Left lung (tissue), 10 donors: Measurements from ENCODE around the gene ASTN2. TPM values are rescaled to one million over a fixed set of nuclear protein-coding genes. Genes with fewer than 3 reads are reported as not detected.

ENCODE experiments used
- ATAC-seq: fragments of 200-7000 bp; cut with Tn5 transposase; one replicate; pipeline ENCODE4 v1.9.1; 2020; ENCODE audit warnings: moderate library complexity
- DNase-seq, 4 donors: peaks; one replicate each; pipeline ENCODE4 v3.0.0-alpha.2; 2013 to 2020
- H3K27ac ChIP-seq, 2 donors: fragments of 200-600 bp; sonication (generic) in 1 of 2; one replicate each; pipeline versions ENCODE4 v1.5.0 to v1.8.0; 2020 to 2021
- H3K27me3 ChIP-seq, 2 donors: fragments of 200-600 bp; sonication (generic) in 1 of 2; one replicate each; pipeline versions ENCODE4 v1.5.0 to v1.8.0; 2020 to 2021
- H3K36me3 ChIP-seq, 2 donors: fragments of 200-600 bp; sonication (generic) in 1 of 2; one replicate each; pipeline versions ENCODE4 v1.5.0 to v1.8.0; 2020 to 2021
- H3K4me1 ChIP-seq, 2 donors: fragments of 200-600 bp; one replicate each; pipeline ENCODE4 v1.8.0; 2021
- H3K4me3 ChIP-seq, 2 donors: fragments of 200-600 bp; sonication (generic) in 1 of 2; one replicate each; pipeline versions ENCODE4 v1.5.0 to v1.8.0; 2020 to 2021; ENCODE audit warnings: mild to moderate bottlenecking in 1 of 2
- H3K9me3 ChIP-seq, 2 donors: fragments of 200-600 bp; sonication (generic) in 1 of 2; one replicate each; pipeline versions ENCODE4 v1.5.0 to v1.8.0; 2020 to 2021
- intact Hi-C, 2 donors: fragments of 100-400 bp; cut with DNase I; formaldehyde crosslinking; loops; one replicate each; pipeline versions ENCODE4 v1.11.2 to v1.14.2; 2022
- polyA plus RNA-seq, 6 donors: library from polyadenylated mRNA; unstranded; fragments of 120-200 nt; gene quantifications; one replicate each; pipeline ENCODE4 v1.2.1, GENCODE V29; 2013; ENCODE audit not compliant: insufficient read length in 6 of 6
- total RNA-seq, 2 donors: library from RNA; stranded (reverse); fragmentation: NEBNext Ultra II Directional; extraction: Animal tissue kit (Norgen Biotek cat#: 25700); gene quantifications; one replicate each; pipeline ENCODE4 v1.2.1, GENCODE V29; 2021
- TF ChIP-seq, protein P1 (sequence below), 2 donors: fragments of 200-600 bp; sonication (generic) in 1 of 2; IDR thresholded peaks; one replicate each; pipeline versions ENCODE4 v1.5.0 to v1.8.0; 2021; ENCODE audit warnings: antibody characterized with exemption in 2 of 2
- donor health status: DM: no; HTN: yes; CAD: no.
- donor health status: DM: no; HTN: no; CAD: no.

Gene ASTN2
- total and polyA plus RNA-seq, 8 donors: 3.1 to 5.5 (median 4.5) TPM

DNA sequence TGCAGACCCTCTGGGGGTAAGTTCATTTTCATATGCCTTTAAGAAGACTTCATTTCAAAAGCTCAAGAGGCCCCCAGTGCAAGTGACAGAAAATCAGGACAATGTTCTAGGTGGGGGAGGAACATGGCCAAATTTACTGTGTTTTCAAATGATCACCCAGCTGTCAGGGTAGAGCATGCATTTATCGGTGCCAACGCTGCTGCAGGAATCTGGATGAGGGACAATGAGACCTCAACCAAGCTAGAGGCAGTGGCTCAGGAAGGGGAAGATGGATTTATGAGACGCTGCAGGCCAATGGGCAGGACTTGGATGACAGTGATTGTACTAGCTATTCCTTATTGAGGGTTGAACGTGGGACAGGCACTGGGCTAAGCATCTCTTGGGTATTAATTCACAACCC lies 278.4 kb downstream of the ASTN2 start:
- no peak for DNase-seq
- Histone ChIP-seq H3K9me3 (peaks cover 0 to 2% of the 10 kb centered on the region in 2 donors), H3K36me3 (no peaks in the 10 kb centered on the region), H3K27me3 (peaks cover 0 to 6% of the 10 kb centered on the region in 2 donors), H3K4me3 (no peak overlapping the region), H3K4me1 (no peaks in the 10 kb centered on the region), H3K27ac (no peak overlapping the region)
- ATAC-seq: no peak
- TF ChIP-seq, protein P1, sequence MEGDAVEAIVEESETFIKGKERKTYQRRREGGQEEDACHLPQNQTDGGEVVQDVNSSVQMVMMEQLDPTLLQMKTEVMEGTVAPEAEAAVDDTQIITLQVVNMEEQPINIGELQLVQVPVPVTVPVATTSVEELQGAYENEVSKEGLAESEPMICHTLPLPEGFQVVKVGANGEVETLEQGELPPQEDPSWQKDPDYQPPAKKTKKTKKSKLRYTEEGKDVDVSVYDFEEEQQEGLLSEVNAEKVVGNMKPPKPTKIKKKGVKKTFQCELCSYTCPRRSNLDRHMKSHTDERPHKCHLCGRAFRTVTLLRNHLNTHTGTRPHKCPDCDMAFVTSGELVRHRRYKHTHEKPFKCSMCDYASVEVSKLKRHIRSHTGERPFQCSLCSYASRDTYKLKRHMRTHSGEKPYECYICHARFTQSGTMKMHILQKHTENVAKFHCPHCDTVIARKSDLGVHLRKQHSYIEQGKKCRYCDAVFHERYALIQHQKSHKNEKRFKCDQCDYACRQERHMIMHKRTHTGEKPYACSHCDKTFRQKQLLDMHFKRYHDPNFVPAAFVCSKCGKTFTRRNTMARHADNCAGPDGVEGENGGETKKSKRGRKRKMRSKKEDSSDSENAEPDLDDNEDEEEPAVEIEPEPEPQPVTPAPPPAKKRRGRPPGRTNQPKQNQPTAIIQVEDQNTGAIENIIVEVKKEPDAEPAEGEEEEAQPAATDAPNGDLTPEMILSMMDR (IDR thresholded peaks at IDR 0.05): no peak
- intact Hi-C loops: no loop called here

DNA sequence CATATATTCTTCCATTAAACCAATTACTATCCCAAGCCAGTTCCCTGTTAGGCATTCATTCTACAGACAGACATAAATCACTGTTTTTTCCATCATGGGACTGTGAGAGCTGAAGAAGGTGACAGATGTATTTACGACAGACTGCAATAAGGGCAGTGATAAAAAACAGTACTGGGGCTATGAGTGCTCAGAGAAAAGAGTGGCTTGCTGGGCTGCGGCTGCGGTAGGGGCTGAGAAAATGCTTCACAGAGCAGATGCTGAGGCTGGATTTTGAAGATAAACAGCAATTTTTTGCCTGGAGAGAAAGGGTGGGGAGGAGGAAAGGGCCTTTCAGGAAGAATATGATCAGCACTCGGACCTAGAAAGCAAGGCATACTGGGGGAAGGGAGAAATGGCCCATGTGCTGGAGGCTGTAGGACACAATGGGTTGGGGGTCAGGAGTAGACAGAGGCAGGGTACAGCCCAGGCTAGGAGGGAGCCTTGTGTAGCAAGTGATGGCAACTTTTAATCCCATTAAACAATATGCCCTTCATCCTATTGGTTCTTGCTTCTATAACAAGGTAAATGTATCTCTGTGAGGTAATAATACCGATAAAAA lies 279.3 kb downstream of the ASTN2 start:
- no peak overlapping the region for H3K4me3 ChIP-seq
- intact Hi-C loops: no loop called here
- H3K27me3 ChIP-seq: peaks cover 0 to 6% of the 10 kb centered on the region in 2 donors
- TF ChIP-seq, protein P1 (IDR thresholded peaks at IDR 0.05): no peak
- peaks cover 0 to 2% of the 10 kb centered on the region in 2 donors for H3K9me3 ChIP-seq
- no peaks in the 10 kb centered on the region for H3K4me1 ChIP-seq
- H3K36me3 ChIP-seq: no peaks in the 10 kb centered on the region
- DNase-seq: no peak
- H3K27ac ChIP-seq: no peak overlapping the region
- no peak for ATAC-seq

DNA sequence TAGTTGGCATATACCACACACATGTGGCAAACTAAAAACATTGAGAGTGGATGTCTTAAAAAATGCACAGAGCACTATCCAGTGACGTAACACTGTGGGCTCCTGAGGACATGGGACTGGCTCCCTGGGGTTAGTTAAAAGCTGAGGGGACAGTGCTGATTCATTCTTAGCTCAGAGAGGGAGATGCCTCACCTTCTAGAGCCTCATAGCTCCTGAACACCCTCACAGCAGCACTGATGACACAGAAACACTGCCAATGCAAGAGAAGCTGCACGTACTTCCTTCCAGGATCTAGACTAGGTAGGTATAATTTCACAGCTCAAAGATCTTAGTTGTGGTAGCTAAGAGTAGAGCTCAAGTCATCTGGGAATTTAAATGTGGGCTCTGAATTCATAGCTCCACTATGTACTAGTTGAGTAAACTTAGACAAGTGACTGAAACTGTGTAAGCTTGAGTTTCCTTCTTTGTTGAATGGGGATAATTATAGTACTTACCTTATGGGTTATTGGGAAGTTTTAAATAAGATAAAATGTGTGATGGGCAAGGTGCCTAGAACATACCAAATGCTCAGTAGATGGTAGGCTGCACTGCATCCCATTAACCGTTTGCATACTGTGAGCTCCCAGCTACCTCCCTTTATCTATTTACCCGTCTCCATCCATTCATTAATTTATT lies 279.9 kb downstream of the ASTN2 start:
- ATAC-seq: no peak
- intact Hi-C loops: no loop called here
- TF ChIP-seq, protein P1 (IDR thresholded peaks at IDR 0.05): no peak

DNA sequence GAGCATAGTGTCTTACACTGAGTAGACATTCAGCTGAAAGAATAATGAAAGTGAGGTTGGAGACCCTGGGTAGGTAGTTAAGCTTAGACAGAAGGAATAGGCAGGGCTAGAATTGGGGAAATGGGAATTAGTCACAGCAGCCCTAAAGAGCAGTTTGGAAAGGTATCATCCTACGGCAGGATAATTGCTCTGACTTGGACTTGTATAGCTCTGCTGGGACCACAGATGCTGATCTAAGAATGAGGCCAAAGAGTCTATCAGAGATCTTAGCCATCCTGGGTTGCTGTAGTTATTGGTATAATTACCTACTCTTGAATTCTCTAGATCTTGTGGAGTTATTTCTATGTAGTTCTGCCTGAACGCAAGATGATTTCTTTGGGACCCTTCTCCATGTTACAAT lies 288.0 kb downstream of the ASTN2 start:
- no peaks in the 10 kb centered on the region for H3K36me3 ChIP-seq
- no peak overlapping the region for H3K4me3 ChIP-seq
- no peak for DNase-seq
- H3K9me3 ChIP-seq: no peaks in the 10 kb centered on the region
- TF ChIP-seq, protein P1 (IDR thresholded peaks at IDR 0.05): no peak
- no peaks in the 10 kb centered on the region for H3K4me1 ChIP-seq
- H3K27ac ChIP-seq: no peak overlapping the region
- no peak for ATAC-seq
- intact Hi-C loops: no loop called here
- H3K27me3 ChIP-seq: no peaks in the 10 kb centered on the region

More for the DNA sequence above, 279.9 kb downstream of the ASTN2 start:
- DNase-seq: no peak
- H3K4me3 ChIP-seq: no peak overlapping the region
- no peak overlapping the region for H3K27ac ChIP-seq
- H3K9me3 ChIP-seq: peaks cover 0 to 2% of the 10 kb centered on the region in 2 donors
- peaks cover 0 to 2% of the 10 kb centered on the region in 2 donors for H3K27me3 ChIP-seq
- no peaks in the 10 kb centered on the region for H3K36me3 ChIP-seq
- H3K4me1 ChIP-seq: no peaks in the 10 kb centered on the region

DNA sequence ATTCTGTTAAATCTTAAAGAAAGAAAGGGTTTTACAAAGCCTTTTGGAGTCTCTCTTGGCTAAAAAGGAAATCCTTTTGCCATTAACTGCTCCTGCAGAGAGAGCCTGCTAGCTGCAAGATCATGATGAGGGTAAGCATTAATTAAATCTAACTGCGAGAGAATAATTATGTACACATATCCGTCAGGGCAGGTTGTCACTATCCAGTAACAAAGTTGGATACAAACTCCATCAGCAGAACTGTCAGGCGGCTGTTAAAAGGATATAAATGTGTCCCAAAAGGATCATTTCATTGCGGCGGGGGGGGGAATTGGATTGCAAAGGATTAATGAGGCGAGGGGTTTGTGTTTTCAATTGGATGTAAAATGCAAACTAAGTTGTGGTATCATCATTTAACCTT lies 289.3 kb downstream of the ASTN2 start:
- intact Hi-C loops: no loop called here

More for the DNA sequence above, 289.3 kb downstream of the ASTN2 start:
- Histone ChIP-seq H3K36me3 (no peaks in the 10 kb centered on the region), H3K27ac (no peak overlapping the region), H3K27me3 (no peaks in the 10 kb centered on the region), H3K4me1 (no peaks in the 10 kb centered on the region), H3K9me3 (no peaks in the 10 kb centered on the region), H3K4me3 (no peak overlapping the region)
- no peak for ATAC-seq
- TF ChIP-seq, protein P1 (IDR thresholded peaks at IDR 0.05): no peak
- DNase-seq: peak in 1 of 4 donors; percentile 2
